HG03575 (cell line): ENCODE results near the gene CDHR4.
"Not testable (repeated sequence)": the region's sequence is repeated elsewhere in the genome, so short reads cannot be mapped to it uniquely, and the experiment has no call there.

Experiments used
- ATAC-seq: cut with Tn5 transposase; IDR thresholded peaks from one replicate; pipeline ENCODE4 v1.9.1; 2021; ENCODE audit not compliant: unreplicated experiment, insufficient number of reproducible peaks, low FRiP score; ENCODE audit errors: extremely low read depth

The CDHR4 gene

DNA sequence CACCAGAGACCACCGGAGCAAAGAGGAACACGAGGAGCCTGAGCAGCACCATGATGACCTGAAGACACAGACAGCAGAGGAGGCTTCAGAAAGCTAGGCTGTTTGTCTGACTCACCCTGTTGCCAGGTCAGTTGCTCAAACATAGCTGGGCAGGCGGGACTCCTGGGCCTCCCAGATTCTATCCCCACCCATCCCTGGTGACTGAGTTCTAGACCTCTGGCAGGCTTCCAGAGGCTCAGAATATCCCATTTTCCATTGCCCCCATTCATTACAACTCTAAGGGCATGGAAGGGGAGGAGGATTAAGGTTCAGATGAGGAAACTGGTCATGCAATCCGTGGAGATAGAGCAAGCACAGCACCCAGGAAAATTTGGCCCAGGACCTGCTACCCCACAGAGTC lies at the start of gene CDHR4:
Gene CDHR4, minus strand, starts transcription at position 113 of the 400 bp plus-strand sequence. Its CDS starts 61 bp downstream, at position 52.
- no peak for ATAC-seq

- ATAC-seq = no peak
Measured at GRCh38 chr3:49845694-49846093, 46.0 kb upstream of the CDHR4 start.

DNA sequence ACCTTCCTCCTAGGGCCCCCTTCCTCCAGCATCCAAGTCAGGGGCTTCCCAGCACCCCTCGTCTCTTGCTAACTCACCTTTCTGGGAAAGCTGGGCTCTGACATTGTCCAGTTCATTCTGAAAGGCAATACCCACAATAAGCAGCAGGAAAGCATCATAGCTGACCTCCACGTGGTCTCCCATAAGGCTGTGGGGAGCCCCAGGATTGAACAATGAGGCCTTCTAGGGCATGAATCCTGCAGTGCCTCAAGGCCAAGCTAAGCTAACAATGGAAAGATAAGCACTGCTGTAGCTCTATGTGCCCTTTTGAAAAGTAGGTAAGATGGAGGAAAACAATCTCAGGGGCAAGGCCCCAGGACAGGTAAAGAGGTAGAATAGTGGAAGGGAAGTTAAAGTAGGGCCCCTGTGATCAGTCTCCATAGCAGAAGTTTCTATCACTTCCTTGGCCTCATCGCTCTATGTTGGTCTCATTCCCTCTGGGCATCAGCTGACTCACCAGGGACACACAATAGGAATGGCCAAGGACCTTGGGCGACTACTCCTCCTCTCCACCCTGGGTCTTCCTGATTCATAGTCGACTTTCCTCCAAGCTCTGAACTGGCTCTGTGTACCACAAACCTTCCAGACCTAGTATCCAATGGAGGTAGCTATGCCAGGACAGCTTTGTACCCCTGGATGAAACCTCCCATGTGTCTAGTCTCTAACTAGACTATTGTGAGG lies 45.0 kb upstream of the CDHR4 start:
- no peak for ATAC-seq

DNA sequence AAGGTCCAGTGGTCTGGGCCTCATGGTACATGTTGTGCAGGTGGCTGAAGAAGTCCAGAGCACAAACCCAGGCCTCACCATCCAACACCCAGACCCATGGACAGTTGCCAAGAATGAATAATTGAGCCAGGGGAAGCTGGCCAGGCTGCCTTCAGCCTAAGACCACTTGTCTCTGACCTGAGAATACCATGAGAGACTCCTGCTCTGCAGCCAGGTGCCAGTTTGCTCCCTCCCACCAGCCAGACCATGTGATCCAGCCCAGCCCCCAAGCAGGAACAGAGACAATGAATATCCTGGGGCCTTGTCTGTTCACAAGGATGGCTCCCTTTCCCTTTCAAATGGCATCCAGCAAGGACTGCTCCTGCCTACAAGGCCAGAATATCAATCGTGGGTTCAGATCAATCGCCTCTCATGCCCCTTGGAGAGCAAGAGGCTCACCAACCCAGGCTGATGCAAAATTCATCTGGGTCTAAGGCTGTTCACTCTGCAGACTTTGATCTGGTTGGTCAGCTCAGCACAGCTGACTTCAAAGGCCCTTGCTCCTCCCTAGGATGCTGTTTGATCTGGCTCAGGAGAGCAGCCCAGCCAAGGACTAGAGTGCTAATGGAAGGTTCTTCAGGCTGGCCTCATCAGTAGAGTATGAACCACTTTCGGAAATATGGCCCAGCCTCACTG lies 43.3 kb upstream of the CDHR4 start:
- ATAC-seq = no peak

DNA sequence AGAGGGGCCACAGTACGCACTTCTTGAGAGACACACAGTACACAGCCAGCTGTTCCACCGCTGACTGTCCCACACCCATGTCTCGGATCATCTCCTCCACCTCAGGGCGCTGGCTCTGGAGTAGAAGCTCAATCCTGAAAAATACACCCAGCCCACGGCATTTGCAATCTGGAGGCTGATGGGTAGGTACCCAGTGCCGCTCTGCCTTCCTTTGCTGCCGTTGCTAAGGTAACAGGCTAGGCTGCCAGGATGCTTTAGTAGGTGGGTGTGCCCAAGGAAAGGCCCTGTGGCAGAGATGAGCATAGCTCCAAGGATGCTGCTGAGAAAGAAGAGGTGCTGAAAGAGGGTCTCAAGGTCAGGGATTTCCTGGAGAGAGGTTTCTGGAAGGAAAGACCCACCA lies 42.1 kb upstream of the CDHR4 start:
- no peak for ATAC-seq

GRCh38 chr3:49841126-49841696 lies 41.5 kb upstream of the CDHR4 start:
- ATAC-seq = no peak

GRCh38 chr3:49840388-49840787 lies 40.7 kb upstream of the CDHR4 start:
- no peak for ATAC-seq

DNA sequence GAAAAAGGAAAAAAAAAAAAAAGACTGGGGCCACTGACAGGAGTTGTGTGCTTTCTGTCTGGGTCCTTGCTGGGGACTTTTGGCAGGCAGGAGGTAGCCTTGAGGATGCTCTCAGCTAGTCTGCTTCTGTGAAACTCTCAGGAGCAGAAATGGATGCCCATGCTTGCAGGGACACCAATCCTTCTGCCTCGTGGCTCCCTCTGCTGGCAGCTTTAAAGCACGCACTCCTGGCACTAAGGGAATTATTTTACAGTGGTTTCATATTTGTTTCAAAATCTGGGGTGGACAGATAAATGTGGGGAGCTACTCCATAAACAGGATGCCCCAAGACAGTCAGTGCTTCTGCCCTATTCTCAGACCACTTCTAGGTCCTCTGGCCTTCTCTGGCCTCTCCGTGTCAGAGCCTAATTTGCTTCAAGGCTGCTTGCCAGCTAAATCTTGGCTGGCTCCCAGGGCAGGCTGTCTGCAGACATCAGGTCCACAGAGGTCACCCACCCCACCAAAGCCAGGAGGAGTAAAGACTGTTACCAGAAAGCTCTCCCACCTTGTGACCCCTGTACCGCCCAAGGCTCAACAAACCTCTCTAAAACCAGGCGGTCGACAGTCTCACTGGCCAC lies 39.6 kb upstream of the CDHR4 start:
- ATAC-seq = no peak

DNA sequence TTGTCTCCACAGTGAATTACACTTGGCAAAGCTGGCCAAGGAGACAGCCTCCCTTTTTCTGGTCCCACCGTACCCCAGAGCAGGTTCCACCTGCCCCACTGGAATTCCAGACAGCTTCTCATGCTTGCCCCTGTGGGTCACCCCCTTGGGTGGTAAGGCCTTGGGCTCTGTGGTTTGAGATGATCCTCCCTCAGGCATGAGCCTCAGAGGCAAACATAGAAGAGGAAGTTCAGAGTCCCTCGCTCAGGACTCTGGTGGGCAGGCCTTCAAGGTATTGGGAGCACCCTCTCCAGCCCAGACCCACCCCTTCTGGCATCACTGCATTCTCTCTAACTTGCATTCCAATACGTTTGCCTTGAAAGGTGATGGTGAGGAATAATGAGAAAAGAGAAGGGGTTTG lies 31.7 kb upstream of the CDHR4 start:
- ATAC-seq = no peak

GRCh38 chr3:49826016-49826415 lies 26.3 kb upstream of the CDHR4 start:
- ATAC-seq = no peak

- not testable (repeated sequence) for ATAC-seq
Measured at GRCh38 chr3:49823131-49823530, 23.5 kb upstream of the CDHR4 start.

DNA sequence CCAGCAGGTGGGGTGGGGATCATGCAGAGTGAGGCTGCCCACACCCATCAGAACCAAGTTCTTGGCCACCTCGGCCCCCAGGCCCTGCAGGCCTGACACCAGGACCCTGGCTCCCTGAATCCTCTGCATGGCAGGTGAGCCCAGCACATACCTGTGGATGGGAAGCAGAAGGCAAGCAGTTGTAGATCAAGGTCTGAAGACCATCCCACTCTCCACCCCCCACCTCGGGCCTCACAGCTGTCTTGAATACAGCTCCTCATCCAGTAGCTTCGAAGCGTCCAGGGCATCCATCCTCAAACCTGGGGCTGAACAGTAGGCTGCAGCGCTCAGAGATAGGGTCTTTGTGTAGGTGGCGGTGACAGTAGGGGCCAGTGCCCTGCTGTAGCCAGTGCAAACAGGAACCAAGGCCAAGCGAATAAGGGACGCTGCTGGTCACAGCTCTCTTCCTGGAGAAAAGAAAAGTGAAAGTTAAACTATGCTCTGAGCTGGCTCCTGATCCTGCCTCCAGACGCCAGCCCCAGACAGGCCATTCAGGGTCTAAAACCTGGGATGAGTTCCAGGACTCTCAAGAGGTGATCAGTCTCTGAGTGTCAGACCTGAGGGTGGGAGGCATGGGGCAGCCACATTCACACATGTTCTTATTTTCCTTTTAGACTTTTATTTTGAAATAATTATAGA lies 14.0 kb upstream of the CDHR4 start, which contains the start of gene UBA7:
Gene UBA7, minus strand, starts transcription at position 457 of the 678 bp plus-strand sequence. Its CDS starts 166 bp downstream, at position 291.
- ATAC-seq = no peak

GRCh38 chr3:49812916-49813496 lies 13.3 kb upstream of the CDHR4 start:
- ATAC-seq = no peak

- ATAC-seq = no peak
Measured at GRCh38 chr3:49807431-49808114, 7.9 kb upstream of the CDHR4 start.

- no peak for ATAC-seq
Measured at GRCh38 chr3:49806850-49807249, 7.2 kb upstream of the CDHR4 start.

DNA sequence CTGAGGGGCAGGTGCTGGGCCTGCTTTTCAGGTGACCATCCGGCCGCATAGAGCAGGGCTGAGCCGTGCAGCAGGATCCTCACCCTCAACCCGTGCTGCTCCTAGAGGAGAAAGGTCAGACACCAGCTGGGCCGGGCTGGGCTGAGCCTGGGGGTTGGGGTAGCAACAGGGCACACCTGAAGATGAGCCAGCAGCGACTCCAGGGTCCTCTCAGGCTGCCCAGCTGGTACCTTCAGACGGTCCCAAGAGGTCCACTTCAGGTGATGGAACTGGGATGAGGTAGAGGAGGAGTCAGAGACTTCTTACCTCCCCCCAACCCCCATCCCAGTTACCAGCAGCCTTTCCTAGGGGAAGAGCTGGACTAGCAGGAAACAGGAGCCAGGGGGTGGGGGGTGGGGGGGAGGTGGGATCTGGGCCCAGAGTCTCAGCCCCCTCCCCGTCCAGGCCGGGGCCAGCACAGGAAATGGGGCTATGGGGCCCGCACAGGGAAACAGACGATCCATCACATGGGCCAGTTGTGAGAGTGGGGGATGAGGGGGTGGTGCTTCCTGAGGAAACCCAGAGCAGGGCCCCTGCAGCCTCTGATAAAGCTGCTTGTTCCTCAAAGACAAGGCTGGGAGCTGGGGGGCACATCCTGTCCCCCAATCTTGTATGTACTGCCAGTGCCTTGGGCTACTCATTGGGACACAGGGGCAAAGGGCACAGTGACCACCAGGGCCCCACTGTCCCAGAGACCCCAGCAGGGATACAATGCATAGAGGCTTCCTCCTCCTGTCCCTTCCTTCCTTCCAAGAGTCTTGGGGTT lies 6.4 kb upstream of the CDHR4 start:
- no peak for ATAC-seq

DNA sequence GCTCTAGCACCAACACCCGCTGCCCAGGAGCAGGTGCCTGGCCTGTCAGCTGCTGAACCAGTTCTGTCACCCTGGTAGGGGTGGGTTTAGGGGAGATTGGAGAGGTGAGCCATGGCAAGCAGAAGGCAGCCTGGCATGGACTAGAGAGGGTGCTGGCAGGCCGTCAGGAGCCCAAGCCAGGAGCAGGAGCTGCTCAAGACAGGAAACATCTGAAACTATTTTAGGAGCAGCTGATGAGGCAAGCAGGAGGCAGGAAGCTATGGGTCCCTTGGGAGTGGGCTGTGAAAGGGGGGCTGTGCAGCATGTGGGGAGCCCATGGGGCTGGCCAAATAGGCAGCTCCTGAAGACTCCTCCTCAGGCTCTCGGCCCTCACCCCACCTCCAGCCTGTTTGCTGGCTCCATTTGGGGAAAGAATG lies 5.7 kb upstream of the CDHR4 start:
- no peak for ATAC-seq
